Peyer's patch (tissue), 4 donors: ENCODE measurements around the gene TPTE. TPM values are rescaled to one million over a fixed set of nuclear protein-coding genes. Genes with fewer than 3 reads are reported as not detected.
"Not testable (repeated sequence)": the region's sequence is repeated elsewhere in the genome, so short reads cannot be mapped to it uniquely, and the experiment has no call there.

Source experiments
- DNase-seq, 3 donors: peaks; one replicate each; pipeline ENCODE4 v3.0.0-alpha.2; 2017 to 2019
- H3K27ac ChIP-seq, 4 donors: fragments of 200-600 bp; sonication (generic); one replicate each; pipeline ENCODE4 v1.5.1; 2016 to 2019
- H3K27me3 ChIP-seq, 2 donors: fragments of 200-600 bp; sonication (generic); one replicate each; pipeline ENCODE4 v1.5.1; 2019
- H3K36me3 ChIP-seq, 3 donors: fragments of 200-600 bp; sonication (generic); one replicate each; pipeline ENCODE4 v1.5.1; 2016 to 2019
- H3K4me1 ChIP-seq, 4 donors: fragments of 200-600 bp; sonication (generic); one replicate each; pipeline ENCODE4 v1.5.1; 2016 to 2019
- H3K4me3 ChIP-seq, 4 donors: fragments of 200-600 bp; sonication (generic); 1 replicate in 3 of 4; 2 replicates in 1 of 4; pipeline ENCODE4 v1.5.1; 2016 to 2019; ENCODE audit warnings: mild to moderate bottlenecking in 1 of 4
- H3K9me3 ChIP-seq, 4 donors: fragments of 200-600 bp; sonication (generic); one replicate each; pipeline ENCODE4 v1.5.1; 2016 to 2019; ENCODE audit warnings: mild to moderate bottlenecking in 1 of 4
- CTCF ChIP-seq, 6 experiments: fragments of 450-650 bp in 4 of 6; fragments of 200-600 bp in 2 of 6; sonication (generic) in 1 of 6; IDR thresholded peaks; one replicate each; pipeline ENCODE4 v1.5.1; 2017 to 2019; ENCODE audit warnings: antibody characterized with exemption in 6 of 6, mild to moderate bottlenecking in 3 of 6, moderate library complexity in 1 of 6
- POLR2A ChIP-seq, 2 donors: fragments of 450-650 bp; IDR thresholded peaks; one replicate each; pipeline ENCODE4 v1.5.1; 2017; ENCODE audit warnings: antibody characterized with exemption in 2 of 2, mild to moderate bottlenecking in 2 of 2, moderate library complexity in 2 of 2
- total RNA-seq, 4 donors: library from RNA; depleted of rRNA; stranded (reverse); fragments of >200 nt; gene quantifications; one replicate each; pipeline ENCODE4 v1.1.0, GENCODE V29; 2016

TPTE gene
- total RNA-seq, 4 donors from 2014 or later = not detected

- no peak overlapping the region for H3K27ac ChIP-seq
- no peaks in the 10 kb centered on the region for H3K36me3 ChIP-seq
- H3K4me3 ChIP-seq = no peak overlapping the region
- no peak for DNase-seq
- no peak for TF ChIP-seq CTCF (IDR thresholded peaks at IDR 0.05)
- TF ChIP-seq POLR2A (IDR thresholded peaks at IDR 0.05) = no peak
- peaks cover 0 to 7% (median 2%) of the 10 kb centered on the region in 4 donors for H3K9me3 ChIP-seq
- no peaks in the 10 kb centered on the region for H3K27me3 ChIP-seq
- no peaks in the 10 kb centered on the region for H3K4me1 ChIP-seq
These were observed 18.6 kb downstream of the TPTE start for GRCh38 chr21:10539956-10540355.

GRCh38 chr21:10544376-10544775 lies 23.0 kb downstream of the TPTE start:
- DNase-seq, H3K27ac ChIP-seq, H3K4me3 ChIP-seq, H3K27me3 ChIP-seq, H3K36me3 ChIP-seq, H3K4me1 ChIP-seq: not testable (repeated sequence)
- H3K9me3 ChIP-seq = peaks cover 0 to 13% (median 4%) of the 10 kb centered on the region in 4 donors

GRCh38 chr21:10547868-10548267 lies 26.5 kb downstream of the TPTE start:
- not testable (repeated sequence) for DNase-seq, H3K4me1 ChIP-seq, H3K27ac ChIP-seq, H3K27me3 ChIP-seq, H3K4me3 ChIP-seq, H3K36me3 ChIP-seq
- H3K9me3 ChIP-seq = peaks cover 0 to 13% (median 2%) of the 10 kb centered on the region in 4 donors

- H3K4me3 ChIP-seq, H3K27me3 ChIP-seq, H3K4me1 ChIP-seq, H3K27ac ChIP-seq, DNase-seq, H3K36me3 ChIP-seq: not testable (repeated sequence)
- H3K9me3 ChIP-seq = peaks cover 0 to 13% (median 2%) of the 10 kb centered on the region in 4 donors
These were observed 27.1 kb downstream of the TPTE start for GRCh38 chr21:10548331-10548954.

- not testable (repeated sequence) for H3K4me3 ChIP-seq, H3K27me3 ChIP-seq, H3K36me3 ChIP-seq, H3K4me1 ChIP-seq, DNase-seq, H3K27ac ChIP-seq
- peaks cover 0 to 37% (median 4%) of the 10 kb centered on the region in 4 donors for H3K9me3 ChIP-seq
These were observed 49.4 kb downstream of the TPTE start for GRCh38 chr21:10570803-10571202.

GRCh38 chr21:10574531-10575310 lies 53.3 kb downstream of the TPTE start:
- H3K4me1 ChIP-seq, H3K27ac ChIP-seq, DNase-seq, H3K36me3 ChIP-seq, H3K4me3 ChIP-seq, H3K27me3 ChIP-seq: not testable (repeated sequence)
- peaks cover 0 to 35% (median 4%) of the 10 kb centered on the region in 4 donors for H3K9me3 ChIP-seq

GRCh38 chr21:10575311-10575667 lies 53.9 kb downstream of the TPTE start:
- H3K27ac ChIP-seq = no peak overlapping the region
- no peak overlapping the region for H3K4me3 ChIP-seq
- TF ChIP-seq CTCF (IDR thresholded peaks at IDR 0.05) (no peak), POLR2A (IDR thresholded peaks at IDR 0.05) (no peak)
- H3K36me3 ChIP-seq = no peaks in the 10 kb centered on the region
- H3K27me3 ChIP-seq = no peaks in the 10 kb centered on the region
- peaks cover 0 to 30% (median 4%) of the 10 kb centered on the region in 4 donors for H3K9me3 ChIP-seq
- DNase-seq = no peak
- no peaks in the 10 kb centered on the region for H3K4me1 ChIP-seq

GRCh38 chr21:10578910-10579309 lies 57.5 kb downstream of the TPTE start:
- not testable (repeated sequence) for H3K27me3 ChIP-seq, H3K4me3 ChIP-seq, H3K36me3 ChIP-seq, H3K27ac ChIP-seq, DNase-seq, H3K4me1 ChIP-seq
- H3K9me3 ChIP-seq = peaks cover 0 to 23% (median 0%) of the 10 kb centered on the region in 4 donors

- not testable (repeated sequence) for H3K27ac ChIP-seq, DNase-seq, H3K4me1 ChIP-seq, H3K4me3 ChIP-seq, H3K36me3 ChIP-seq, H3K27me3 ChIP-seq
- H3K9me3 ChIP-seq = peaks cover 0 to 16% (median 4%) of the 10 kb centered on the region in 4 donors
These were observed 67.7 kb downstream of the TPTE start for GRCh38 chr21:10589115-10589514.

- DNase-seq, H3K4me1 ChIP-seq, H3K27ac ChIP-seq, H3K27me3 ChIP-seq, H3K36me3 ChIP-seq, H3K4me3 ChIP-seq: not testable (repeated sequence)
- peaks cover 0 to 12% (median 0%) of the 10 kb centered on the region in 4 donors for H3K9me3 ChIP-seq
These were observed 85.7 kb downstream of the TPTE start for GRCh38 chr21:10607074-10607473.

GRCh38 chr21:10614285-10614684 lies 92.9 kb downstream of the TPTE start:
- H3K9me3 ChIP-seq = peaks cover 0 to 23% (median 5%) of the 10 kb centered on the region in 4 donors
- H3K27me3 ChIP-seq, H3K4me1 ChIP-seq, H3K27ac ChIP-seq, H3K4me3 ChIP-seq, DNase-seq, H3K36me3 ChIP-seq: not testable (repeated sequence)

GRCh38 chr21:10616061-10616460 lies 94.7 kb downstream of the TPTE start:
- H3K4me3 ChIP-seq, H3K4me1 ChIP-seq, H3K27ac ChIP-seq, H3K36me3 ChIP-seq, H3K27me3 ChIP-seq, DNase-seq: not testable (repeated sequence)
- peaks cover 0 to 28% (median 5%) of the 10 kb centered on the region in 4 donors for H3K9me3 ChIP-seq
